Caki2 (cell line): Measurements from ENCODE around the gene MLPH. TPM values are rescaled to one million over a fixed set of nuclear protein-coding genes. Genes with fewer than 3 reads are reported as not detected.
A peak's percentile ranks its signal among the peaks of the same experiment; 100 is the strongest.
"Not testable (repeated sequence)": the region's sequence is repeated elsewhere in the genome, so short reads cannot be mapped to it uniquely, and the experiment has no call there.

Source experiments
- DNase-seq: peaks from one replicate; pipeline ENCODE4 v3.0.0-alpha.2; 2015; ENCODE audit warnings: low read depth
- in situ Hi-C: cut with HindIII; loops from 2 replicates; pipeline ENCODE4 v1.10.0; 2016; ENCODE audit warnings: low sequenced_read_pairs, low pct_unique_long_range_greater_than_20kb, mixed read lengths
- total RNA-seq: library from RNA; depleted of rRNA; stranded (reverse); fragments of >200 nt; shearing (Covaris generic); gene quantifications from 2 replicates; pipeline ENCODE4 v1.2.3, GENCODE V29; 2014; ENCODE audit warnings: low replicate concordance

MLPH gene
- total RNA-seq, 1 experiment from 2014 or later, result 33.8 TPM

- in situ Hi-C loops, result no loop called here
- no peak for DNase-seq
These were observed 33.4 kb upstream of the MLPH start for GRCh38 chr2:237453671-237454070.

GRCh38 chr2:237455764-237456163, 31.3 kb upstream of the MLPH start:
- peak; percentile 49 for DNase-seq
- in situ Hi-C loops, result no loop called here

- peak; percentile 54 for DNase-seq
- in situ Hi-C loops, result no loop called here
These were observed 30.7 kb upstream of the MLPH start for GRCh38 chr2:237456200-237456843.

GRCh38 chr2:237457388-237457941, 29.6 kb upstream of the MLPH start:
- in situ Hi-C loops, result no loop called here
- no peak for DNase-seq

- in situ Hi-C loops, result no loop called here
- no peak for DNase-seq
These were observed 28.5 kb upstream of the MLPH start for GRCh38 chr2:237458519-237458918.

- DNase-seq, result no peak
- in situ Hi-C loops, result no loop called here
These were observed 27.8 kb upstream of the MLPH start for GRCh38 chr2:237459226-237459625.

GRCh38 chr2:237459741-237460174, 27.3 kb upstream of the MLPH start:
- in situ Hi-C loops, result no loop called here

GRCh38 chr2:237464757-237465391, 22.2 kb upstream of the MLPH start:
- in situ Hi-C loops, result no loop called here
- DNase-seq, result no peak

More at GRCh38 chr2:237459741-237460174, 27.3 kb upstream of the MLPH start:
- peak; percentile 63 for DNase-seq

- peak; percentile 79 for DNase-seq
- in situ Hi-C loops, result no loop called here
These were observed 21.4 kb upstream of the MLPH start for GRCh38 chr2:237465515-237466148.

GRCh38 chr2:237466211-237466610, 20.8 kb upstream of the MLPH start:
- peak; percentile 84 for DNase-seq
- in situ Hi-C loops, result no loop called here

GRCh38 chr2:237467447-237468179, 19.4 kb upstream of the MLPH start:
- in situ Hi-C loops, result no loop called here
- no peak for DNase-seq

GRCh38 chr2:237469410-237469809, 17.6 kb upstream of the MLPH start:
- in situ Hi-C loops, DNase-seq: not testable (repeated sequence)

- DNase-seq, result no peak
- in situ Hi-C loops, result no loop called here
These were observed 17.2 kb upstream of the MLPH start for GRCh38 chr2:237469849-237470248.

GRCh38 chr2:237470914-237471313, 16.1 kb upstream of the MLPH start:
- DNase-seq, result no peak
- in situ Hi-C loops, result no loop called here

- DNase-seq, result no peak
- in situ Hi-C loops, result no loop called here
These were observed 15.4 kb upstream of the MLPH start for GRCh38 chr2:237471438-237472186.

- DNase-seq, result no peak
- in situ Hi-C loops, result no loop called here
These were observed 14.8 kb upstream of the MLPH start for GRCh38 chr2:237472187-237472712.

GRCh38 chr2:237472909-237473877, 13.9 kb upstream of the MLPH start:
- in situ Hi-C loops, result no loop called here
- DNase-seq, result no peak
